RCC 7860 (cell line): Measurements from ENCODE around the gene MARK3.

Source experiments
- DNase-seq: peaks from one replicate; pipeline ENCODE4 v3.0.0-alpha.2; 2015; ENCODE audit warnings: low spot score
- FAIRE-seq: peaks from 2 replicates; lab custom pipeline; 2012; peaks lifted over from hg19 to GRCh38; lab: Jason Lieb, UNC

Gene MARK3

GRCh38 chr14:103480595-103480994, 95.4 kb downstream of the MARK3 start:
- FAIRE-seq (no peak), DNase-seq (no peak)

DNA sequence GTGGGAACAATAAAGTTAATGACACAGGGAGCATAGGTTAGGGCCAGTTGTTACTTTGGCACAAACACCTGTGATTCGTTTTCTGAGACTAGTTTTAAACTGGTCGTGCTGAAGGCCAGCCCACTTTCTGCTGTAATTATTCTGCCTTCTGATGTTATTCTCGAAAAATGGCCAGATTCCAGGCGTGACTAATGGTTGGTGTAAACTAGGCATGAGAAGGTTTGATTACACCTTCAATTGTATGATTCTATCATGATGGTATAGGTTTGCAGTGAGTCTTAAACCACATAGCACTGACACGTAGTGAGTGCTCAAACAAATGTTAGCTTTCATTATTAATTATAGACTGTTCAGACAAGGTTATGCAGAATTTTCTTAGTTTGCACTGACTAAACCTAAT, 98.4 kb downstream of the MARK3 start:
- FAIRE-seq, result no peak
- DNase-seq, result peak; percentile 18

DNA sequence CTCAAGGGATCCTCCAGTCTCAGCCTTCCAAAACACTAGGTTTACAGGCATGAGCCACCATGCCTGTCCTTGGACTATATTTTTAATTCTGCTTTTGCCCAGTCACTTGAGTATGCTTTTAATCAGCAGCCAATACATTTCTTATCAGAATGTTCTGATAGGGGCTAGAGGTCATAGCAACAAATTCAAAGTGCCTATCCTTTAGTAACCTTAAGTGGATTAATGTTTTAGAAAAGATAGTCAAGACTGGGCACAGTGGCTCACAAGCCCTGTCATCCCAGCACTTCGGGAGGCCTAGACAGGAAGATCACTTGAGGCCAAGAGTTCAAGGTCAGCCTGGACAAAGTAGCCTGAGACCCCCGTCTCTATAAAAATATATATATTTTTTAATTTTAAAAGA, 100.3 kb downstream of the MARK3 start:
- DNase-seq (no peak), FAIRE-seq (no peak)

GRCh38 chr14:103488071-103488470, 102.9 kb downstream of the MARK3 start:
- no peak for FAIRE-seq
- no peak for DNase-seq

- no peak for DNase-seq
Observed at GRCh38 chr14:103488960-103489359, 103.7 kb downstream of the MARK3 start.

DNA sequence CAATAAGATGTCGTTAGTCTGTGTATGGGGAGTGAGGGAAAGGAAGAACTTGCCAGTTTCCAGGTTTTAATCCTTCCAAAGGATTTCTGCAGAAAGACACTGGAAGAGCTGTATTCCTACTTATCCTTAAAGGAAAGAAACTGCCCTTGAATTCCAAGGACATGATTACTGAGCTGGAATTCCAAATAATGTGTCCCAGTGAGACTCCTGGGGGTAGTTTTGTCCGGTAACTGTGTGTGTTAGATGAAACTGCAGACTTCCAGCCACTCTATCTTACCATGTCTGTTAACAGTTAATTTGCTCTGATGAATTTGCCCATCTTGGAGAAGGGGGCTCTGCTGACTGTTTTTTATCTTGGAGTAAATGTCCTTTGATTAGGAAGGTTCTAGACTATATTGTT, 104.4 kb downstream of the MARK3 start:
- FAIRE-seq, result no peak

More at GRCh38 chr14:103488960-103489359, 103.7 kb downstream of the MARK3 start:
- FAIRE-seq, result no peak

DNA sequence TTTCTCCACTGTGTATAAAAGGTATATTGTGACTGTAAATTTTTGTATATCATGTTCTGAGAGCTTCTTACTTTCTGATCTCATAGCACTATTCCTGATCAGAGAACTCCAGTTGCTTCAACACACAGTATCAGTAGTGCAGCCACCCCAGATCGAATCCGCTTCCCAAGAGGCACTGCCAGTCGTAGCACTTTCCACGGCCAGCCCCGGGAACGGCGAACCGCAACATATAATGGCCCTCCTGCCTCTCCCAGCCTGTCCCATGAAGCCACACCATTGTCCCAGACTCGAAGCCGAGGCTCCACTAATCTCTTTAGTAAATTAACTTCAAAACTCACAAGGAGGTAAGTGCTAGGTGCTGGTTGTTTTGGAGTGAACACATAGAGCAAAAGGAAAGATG, 106.5 kb downstream of the MARK3 start:
- no peak for FAIRE-seq
- no peak for DNase-seq

More for the DNA sequence above, 104.4 kb downstream of the MARK3 start:
- no peak for DNase-seq

DNA sequence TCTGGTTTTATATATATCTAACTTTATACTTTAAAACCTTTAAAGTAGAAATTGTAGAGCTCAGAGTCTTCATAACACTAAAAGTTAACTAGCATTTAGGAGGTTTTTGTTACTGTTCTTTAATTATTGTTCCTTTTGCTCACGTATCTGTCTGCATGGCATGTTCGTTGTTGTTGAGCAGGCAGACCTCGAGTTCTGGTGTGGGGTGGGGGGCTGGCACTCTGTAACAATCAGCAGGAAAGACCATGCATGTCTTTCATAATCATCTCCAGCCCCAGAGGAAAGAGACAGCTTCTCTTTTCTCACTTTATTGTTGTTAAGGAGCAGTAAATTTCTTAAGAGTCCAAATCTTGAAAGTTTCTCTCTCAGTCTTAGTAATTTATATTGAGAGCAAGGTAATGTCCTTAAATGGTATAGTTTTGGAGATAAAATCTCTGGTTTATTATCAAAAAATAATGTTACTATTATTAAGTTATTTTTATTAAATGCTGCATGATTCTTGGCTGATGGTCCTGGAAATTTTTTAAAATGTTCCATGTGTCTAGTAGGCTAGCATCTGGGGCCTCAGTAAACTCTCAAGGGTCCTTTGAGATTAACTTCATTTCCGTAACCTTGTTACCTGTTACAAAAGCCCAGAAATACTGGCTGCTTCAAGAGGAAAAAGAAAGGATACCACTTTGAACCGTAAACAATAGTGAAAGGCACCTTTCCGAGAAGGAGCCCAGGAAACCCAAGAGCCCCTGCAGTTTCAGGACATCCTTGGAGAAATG, 107.1 kb downstream of the MARK3 start:
- FAIRE-seq (no peak), DNase-seq (no peak)

GRCh38 chr14:103495854-103496253, 110.6 kb downstream of the MARK3 start:
- DNase-seq (no peak), FAIRE-seq (no peak)

- DNase-seq (no peak), FAIRE-seq (no peak)
Observed at GRCh38 chr14:103496776-103497175, 111.6 kb downstream of the MARK3 start.

DNA sequence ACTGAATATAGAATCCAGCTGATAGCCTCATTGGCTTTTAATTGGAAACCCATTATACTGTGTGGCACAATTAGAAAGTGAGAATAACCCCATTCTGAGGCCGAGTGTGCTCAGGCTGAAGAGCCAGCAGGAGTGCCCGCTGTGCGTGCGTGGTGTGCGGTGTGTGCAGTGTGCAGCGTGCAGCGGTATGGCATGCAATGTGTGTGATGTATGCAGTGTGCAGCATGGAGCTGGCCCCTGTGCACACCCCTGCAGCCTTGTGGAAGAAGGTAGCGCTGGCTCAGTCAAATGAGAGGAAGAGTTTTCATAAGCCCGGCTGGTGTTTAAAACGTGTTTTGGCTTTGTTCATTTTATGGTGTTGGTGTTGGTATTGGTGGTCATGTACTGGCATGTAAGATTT, 114.5 kb downstream of the MARK3 start:
- DNase-seq (no peak), FAIRE-seq (no peak)

DNA sequence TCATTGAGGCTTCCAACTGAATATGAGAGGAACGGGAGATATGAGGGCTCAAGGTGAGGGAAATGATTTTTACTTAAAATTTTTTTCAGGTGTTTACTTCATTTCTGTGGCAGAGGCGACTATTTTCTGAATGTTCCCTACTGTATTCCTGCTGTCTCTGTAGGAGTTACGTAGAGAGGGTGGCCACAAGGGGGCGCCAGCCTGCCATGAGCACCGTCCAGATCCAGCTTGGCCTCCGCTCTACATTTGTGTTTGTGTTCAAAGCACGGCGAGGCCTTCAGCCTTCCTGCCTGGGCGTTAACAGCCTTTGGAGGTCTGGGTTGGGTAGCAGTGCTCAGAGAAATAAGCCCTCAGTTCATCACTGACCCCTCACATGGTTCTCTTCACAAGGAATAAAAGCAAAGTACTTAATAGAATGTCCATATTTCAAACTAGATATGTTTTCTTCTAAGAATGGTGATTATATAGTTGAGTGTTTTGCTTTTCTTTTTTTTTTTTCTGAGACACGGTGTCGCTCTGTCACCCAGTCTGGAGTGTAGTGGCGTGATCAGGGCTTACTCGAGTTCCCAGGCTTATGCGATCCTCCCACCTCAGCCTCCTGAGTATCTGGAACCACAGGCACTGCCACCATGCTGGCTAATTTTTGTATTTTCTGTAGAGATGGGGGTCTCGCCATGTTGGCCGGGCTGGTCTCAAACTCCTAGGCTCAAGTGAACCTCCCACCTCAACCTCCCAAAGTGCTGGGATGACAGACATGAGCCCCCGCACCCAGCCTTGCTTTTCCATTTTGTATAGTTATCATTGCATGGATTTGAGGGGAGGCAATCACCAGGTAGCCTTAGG, 115.2 kb downstream of the MARK3 start:
- DNase-seq, result peak; percentile 26
- no peak for FAIRE-seq

DNA sequence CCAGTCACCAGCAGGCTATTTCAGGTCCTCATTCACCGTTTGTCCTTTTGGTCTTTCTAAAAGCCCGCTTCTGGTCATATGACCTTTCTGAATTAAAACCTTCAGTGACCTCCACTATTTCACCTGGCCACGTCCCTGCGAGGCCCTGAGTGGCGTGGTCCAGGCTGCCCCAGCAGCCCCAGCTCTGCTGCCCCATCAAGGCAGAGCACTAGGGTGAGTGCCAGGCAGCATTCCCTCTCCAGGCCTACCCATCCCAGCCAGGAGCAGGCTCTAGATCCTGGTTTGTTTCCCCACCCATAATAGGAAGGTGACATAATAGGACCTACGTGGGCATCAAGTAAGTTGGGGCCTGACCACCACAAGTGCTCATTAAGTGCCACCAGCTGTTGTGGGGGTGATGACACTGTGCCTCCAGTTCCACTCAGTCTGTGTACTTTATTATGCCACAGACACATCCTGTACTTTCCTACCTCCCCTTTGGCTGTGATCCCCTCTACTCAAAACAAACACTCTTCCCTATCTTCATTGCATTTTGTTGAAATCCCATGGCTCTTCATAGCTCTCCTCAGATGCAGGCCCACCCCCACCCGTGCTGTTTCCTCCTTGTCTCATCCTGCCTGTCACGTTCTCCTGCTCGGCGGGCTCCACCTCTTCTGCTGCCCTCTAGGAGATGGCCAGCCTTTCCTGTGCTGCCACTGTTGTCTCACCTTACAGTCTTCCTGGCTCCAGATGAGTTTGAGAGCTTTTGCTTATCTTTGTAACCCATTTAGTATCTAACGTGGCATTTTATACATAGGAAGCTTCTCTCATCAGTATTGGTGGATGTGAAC, 116.0 kb downstream of the MARK3 start:
- DNase-seq, result no peak
- FAIRE-seq, result no peak

GRCh38 chr14:103501921-103502669, 116.9 kb downstream of the MARK3 start:
- DNase-seq (no peak), FAIRE-seq (no peak)

- no peak for DNase-seq
Observed at GRCh38 chr14:103502877-103503276, 117.7 kb downstream of the MARK3 start.

DNA sequence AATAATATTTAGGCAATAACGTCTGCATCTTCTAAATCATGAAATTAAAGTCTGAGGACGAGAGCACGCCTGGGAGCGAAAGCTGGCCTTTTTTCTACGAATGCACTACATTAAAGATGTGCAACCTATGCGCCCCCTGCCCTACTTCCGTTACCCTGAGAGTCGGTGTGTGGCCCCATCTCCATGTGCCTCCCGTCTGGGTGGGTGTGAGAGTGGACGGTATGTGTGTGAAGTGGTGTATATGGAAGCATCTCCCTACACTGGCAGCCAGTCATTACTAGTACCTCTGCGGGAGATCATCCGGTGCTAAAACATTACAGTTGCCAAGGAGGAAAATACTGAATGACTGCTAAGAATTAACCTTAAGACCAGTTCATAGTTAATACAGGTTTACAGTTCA, 118.1 kb downstream of the MARK3 start:
- FAIRE-seq (no peak), DNase-seq (no peak)

More at GRCh38 chr14:103502877-103503276, 117.7 kb downstream of the MARK3 start:
- FAIRE-seq, result no peak

DNA sequence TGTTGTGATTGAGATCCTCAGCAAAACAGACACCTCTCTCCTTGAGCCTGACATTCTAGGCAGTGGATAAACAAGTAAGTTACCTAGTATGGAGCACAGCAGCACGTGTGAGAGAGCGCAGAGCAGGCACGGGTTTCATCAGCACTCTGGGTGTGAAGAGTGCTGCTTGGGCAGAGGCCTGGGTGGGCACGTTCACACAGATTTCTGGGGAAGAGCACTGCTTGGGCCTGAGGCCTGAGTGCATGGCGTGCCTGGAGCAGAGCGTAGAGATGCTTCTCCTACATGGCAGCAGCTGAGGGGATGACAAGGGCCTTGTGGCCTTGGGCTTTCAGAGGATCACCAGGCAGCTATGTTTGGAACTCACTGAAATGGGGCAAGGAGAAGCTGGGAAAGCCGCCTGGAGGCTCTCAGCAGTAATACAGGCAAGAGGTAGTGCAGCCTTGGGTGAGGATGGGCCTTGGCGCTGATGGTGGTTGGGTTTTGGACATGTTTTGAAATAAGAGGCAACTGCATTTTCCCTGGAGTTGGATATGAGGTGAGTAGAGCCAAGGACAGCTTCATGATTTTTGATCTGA, 119.9 kb downstream of the MARK3 start:
- FAIRE-seq, result no peak
- DNase-seq, result no peak

DNA sequence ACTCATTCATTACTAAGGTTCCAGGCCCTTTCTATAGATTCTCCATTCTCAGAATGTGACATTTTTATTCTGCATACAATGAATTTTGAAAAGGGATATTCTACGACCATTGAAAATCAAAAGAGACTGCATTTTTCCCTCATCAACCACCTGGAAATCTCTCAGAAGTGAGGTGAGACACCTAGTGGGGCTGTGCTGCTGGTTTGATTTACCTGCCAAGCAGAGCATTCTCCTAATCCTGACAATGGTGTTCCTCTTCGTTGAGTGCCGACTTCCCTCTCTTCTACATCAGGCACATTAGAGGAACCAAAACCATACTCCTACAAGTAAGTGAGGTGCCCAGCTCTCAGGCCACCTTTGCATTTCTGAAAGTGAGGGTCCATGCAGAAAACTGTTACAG, 122.5 kb downstream of the MARK3 start:
- DNase-seq (no peak), FAIRE-seq (no peak)

- DNase-seq (no peak), FAIRE-seq (no peak)
Observed at GRCh38 chr14:103508521-103509329, 123.5 kb downstream of the MARK3 start.
